Measurements from ENCODE around the gene TMBIM6.

DNA sequence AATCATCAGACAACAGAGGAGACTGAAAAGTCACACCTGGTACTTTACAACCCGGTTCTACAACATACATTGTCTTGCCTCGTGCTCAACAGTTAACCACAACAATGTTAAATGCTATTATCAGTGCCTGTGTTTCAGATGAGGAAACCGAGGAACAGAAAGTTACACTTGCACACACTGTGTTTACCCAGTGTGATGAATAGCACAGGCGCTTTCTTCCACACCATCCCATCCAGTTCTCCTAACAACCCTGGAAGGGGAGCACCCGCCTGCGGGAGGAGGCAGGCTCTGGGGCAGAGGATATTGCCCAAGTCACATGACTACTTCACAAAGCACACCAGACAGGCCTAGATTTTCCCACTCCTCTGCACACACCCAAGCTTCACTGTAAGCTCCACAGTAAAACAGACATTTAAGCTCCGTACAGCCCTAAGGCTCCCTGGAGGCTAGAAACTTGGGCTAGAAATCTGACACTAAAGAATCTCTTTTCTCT, 65.0 kb downstream of the TMBIM6 start:
- TF ChIP-seq GATA2 (IDR thresholded peaks at IDR 0.05; ENCODE audit: low read depth, low read length) (no peak), GATA3 (IDR thresholded peaks at IDR 0.05; ENCODE audit: low read depth, low read length) (no peak)

All from SH-SY5Y (cell line).